HL-60 (cell line): ENCODE results near the gene CCDC88B.

Experiments
- DNase-seq, 2 experiments: peaks; one replicate each; pipeline ENCODE4 v3.0.0-alpha.2; 2010 to 2020; ENCODE audit warnings: low read depth in 1 of 2, low spot score in 1 of 2
- H3K27ac ChIP-seq: fragments of 250-450 bp; sonication (Bioruptor Pico); replicated peaks from 2 replicates; pipeline ENCODE4 v1.5.1; 2020; ENCODE audit warnings: mild to moderate bottlenecking, moderate library complexity
- H3K27me3 ChIP-seq: fragments of 250-450 bp; sonication (Bioruptor Pico); 2 replicates; pipeline ENCODE4 v1.5.1; 2021; ENCODE audit warnings: mild to moderate bottlenecking, moderate library complexity; ENCODE audit not compliant: insufficient read depth, poor library complexity, severe bottlenecking
- H3K4me3 ChIP-seq: replicated peaks from 2 replicates; pipeline ENCODE4 v1.5.1; 2011; ENCODE audit warnings: mild to moderate bottlenecking, control low read depth, low read length; ENCODE audit not compliant: insufficient read depth
- CTCF ChIP-seq: IDR thresholded peaks from one replicate; pipeline ENCODE4 v1.5.1; 2011; ENCODE audit warnings: low read length, control low read depth, inconsistent platforms; ENCODE audit not compliant: insufficient read depth
- GABPA ChIP-seq: IDR thresholded peaks from 2 replicates; pipeline ENCODE4 v1.6.1; 2012; ENCODE audit warnings: low read depth
- POLR2AphosphoS5 ChIP-seq: IDR thresholded peaks from 2 replicates; pipeline ENCODE4 v1.6.1; 2012; ENCODE audit warnings: low read depth
- REST ChIP-seq: IDR thresholded peaks from 2 replicates; pipeline ENCODE4 v1.6.1; 2012; ENCODE audit warnings: low read depth; ENCODE audit not compliant: insufficient replicate concordance
- SPI1 ChIP-seq: IDR thresholded peaks from 2 replicates; pipeline ENCODE4 v1.6.1; 2012; ENCODE audit warnings: low read depth, mild to moderate bottlenecking, borderline replicate concordance

The CCDC88B gene

GRCh38 chr11:64295760-64296159, 44.2 kb upstream of the CCDC88B start:
- H3K27me3 ChIP-seq = peaks cover 86% of the 10 kb centered on the region

GRCh38 chr11:64296236-64296635, 43.8 kb upstream of the CCDC88B start:
- no peak for DNase-seq
- H3K27ac ChIP-seq = no peak overlapping the region
- no peak overlapping the region for H3K4me3 ChIP-seq
- peaks cover 82% of the 10 kb centered on the region for H3K27me3 ChIP-seq
- TF ChIP-seq SPI1 = no peak

More at GRCh38 chr11:64295760-64296159, 44.2 kb upstream of the CCDC88B start:
- TF ChIP-seq REST = no peak
- TF ChIP-seq SPI1 = no peak
- TF ChIP-seq GABPA = no peak
- no peak for TF ChIP-seq POLR2AphosphoS5
- no peak for TF ChIP-seq CTCF
- no peak overlapping the region for H3K4me3 ChIP-seq
- no peak overlapping the region for H3K27ac ChIP-seq
- DNase-seq = no peak

GRCh38 chr11:64296830-64297698, 42.9 kb upstream of the CCDC88B start:
- DNase-seq = no peak
- peaks cover 81% of the 10 kb centered on the region for H3K27me3 ChIP-seq
- H3K4me3 ChIP-seq = no peak overlapping the region
- TF ChIP-seq SPI1 (no peak), GABPA (no peak), POLR2AphosphoS5 (no peak), CTCF (no peak), REST (no peak)
- no peak overlapping the region for H3K27ac ChIP-seq

- Histone ChIP-seq H3K4me3 (no peak overlapping the region), H3K27ac (no peak overlapping the region), H3K27me3 (peaks cover 74% of the 10 kb centered on the region)
- peak in 1 of 2 experiments; percentile 69 for DNase-seq
- TF ChIP-seq POLR2AphosphoS5 = no peak
- no peak for TF ChIP-seq REST
- no peak for TF ChIP-seq CTCF
- TF ChIP-seq GABPA = no peak
- no peak for TF ChIP-seq SPI1
Measured at GRCh38 chr11:64297699-64298358, 42.2 kb upstream of the CCDC88B start.
